Neural progenitor cell (in vitro differentiated cells): ENCODE results near the gene AKIRIN2. TPM values are rescaled to one million over a fixed set of nuclear protein-coding genes. Genes with fewer than 3 reads are reported as not detected.
A peak's percentile ranks its signal among the peaks of the same experiment; 100 is the strongest.

Experiments
- DNase-seq: peaks from one replicate; pipeline ENCODE4 v3.0.0-alpha.2; 2016; ENCODE audit warnings: low spot score
- H2AFZ ChIP-seq: fragments of 200-600 bp; sonication (generic); replicated peaks from 2 replicates; pipeline ENCODE4 v1.6.1; 2016; ENCODE audit warnings: antibody characterized with exemption
- H3F3A ChIP-seq: fragments of 200-600 bp; sonication (generic); 2 replicates; pipeline ENCODE4 v1.6.1; 2016; ENCODE audit warnings: antibody characterized with exemption, low read depth
- H3K27ac ChIP-seq: fragments of 200-600 bp; sonication (generic); 2 replicates; pipeline ENCODE4 v1.5.1; 2016; ENCODE audit warnings: mild to moderate bottlenecking
- H3K27me3 ChIP-seq: fragments of 200-600 bp; sonication (generic); 2 replicates; pipeline ENCODE4 v1.6.1; 2016; ENCODE audit warnings: mild to moderate bottlenecking, moderate library complexity
- H3K36me3 ChIP-seq: fragments of 200-600 bp; sonication (generic); 2 replicates; pipeline ENCODE4 v1.5.1; 2016
- H3K4me1 ChIP-seq: fragments of 200-600 bp; sonication (generic); 2 replicates; pipeline ENCODE4 v1.6.1; 2016; ENCODE audit warnings: mixed run types
- H3K4me2 ChIP-seq: fragments of 200-600 bp; sonication (generic); 2 replicates; pipeline ENCODE4 v1.6.1; 2016
- H3K4me3 ChIP-seq: fragments of 200-600 bp; sonication (generic); 2 replicates; pipeline ENCODE4 v1.5.1; 2016
- H3K79me2 ChIP-seq: fragments of 200-600 bp; sonication (generic); 2 replicates; pipeline ENCODE4 v1.6.1; 2016; ENCODE audit warnings: low read depth
- H3K9ac ChIP-seq: fragments of 200-600 bp; sonication (generic); 2 replicates; pipeline ENCODE4 v1.6.1; 2016
- H3K9me3 ChIP-seq: fragments of 200-600 bp; sonication (generic); 2 replicates; pipeline ENCODE4 v1.5.1; 2016; ENCODE audit warnings: low read depth
- H4K20me1 ChIP-seq: fragments of 200-600 bp; sonication (generic); 2 replicates; pipeline ENCODE4 v1.6.1; 2016; ENCODE audit warnings: low read depth
- H3K27ac Mint-ChIP-seq: 3 replicates; pipeline ENCODE4 v1.8.0; 2021; ENCODE audit warnings: mixed read lengths
- H3K27me3 Mint-ChIP-seq: 2 replicates; pipeline ENCODE4 v1.8.0; 2022; ENCODE audit warnings: low read depth, mild to moderate bottlenecking, inconsistent platforms, moderate library complexity, mixed read lengths; ENCODE audit not compliant: insufficient read depth
- H3K36me3 Mint-ChIP-seq: 3 replicates; pipeline ENCODE4 v1.8.0; 2021; ENCODE audit warnings: mixed read lengths
- H3K4me1 Mint-ChIP-seq: 3 replicates; pipeline ENCODE4 v1.8.0; 2021; ENCODE audit warnings: mixed read lengths
- H3K4me3 Mint-ChIP-seq: 3 replicates; pipeline ENCODE4 v1.8.0; 2021; ENCODE audit warnings: mild to moderate bottlenecking, moderate library complexity, mixed read lengths
- H3K9me3 Mint-ChIP-seq: 3 replicates; pipeline ENCODE4 v1.8.0; 2020; ENCODE audit warnings: mixed read lengths
- EZH2 ChIP-seq: fragments of 200-600 bp; sonication (generic); IDR thresholded peaks from 2 replicates; pipeline ENCODE4 v1.6.1; 2017; ENCODE audit warnings: antibody characterized with exemption, mild to moderate bottlenecking, moderate library complexity
- EZH2phosphoT487 ChIP-seq: fragments of 200-600 bp; sonication (generic); IDR thresholded peaks from 2 replicates; pipeline ENCODE4 v1.6.1; 2017; ENCODE audit warnings: antibody characterized with exemption
- total RNA-seq: library from RNA; depleted of rRNA; stranded (reverse); fragments of >200 nt; gene quantifications from 2 replicates; pipeline ENCODE4 v1.2.3, GENCODE V29; 2015; ENCODE audit warnings: low replicate concordance
- TF ChIP-seq, protein P1 (sequence below): fragments of 200-600 bp; sonication (generic); IDR thresholded peaks from 2 replicates; pipeline ENCODE4 v1.5.1; 2017; ENCODE audit warnings: antibody characterized with exemption, mild to moderate bottlenecking

Gene AKIRIN2
- total RNA-seq, 1 donor from 2014 or later = 76.7 TPM

DNA sequence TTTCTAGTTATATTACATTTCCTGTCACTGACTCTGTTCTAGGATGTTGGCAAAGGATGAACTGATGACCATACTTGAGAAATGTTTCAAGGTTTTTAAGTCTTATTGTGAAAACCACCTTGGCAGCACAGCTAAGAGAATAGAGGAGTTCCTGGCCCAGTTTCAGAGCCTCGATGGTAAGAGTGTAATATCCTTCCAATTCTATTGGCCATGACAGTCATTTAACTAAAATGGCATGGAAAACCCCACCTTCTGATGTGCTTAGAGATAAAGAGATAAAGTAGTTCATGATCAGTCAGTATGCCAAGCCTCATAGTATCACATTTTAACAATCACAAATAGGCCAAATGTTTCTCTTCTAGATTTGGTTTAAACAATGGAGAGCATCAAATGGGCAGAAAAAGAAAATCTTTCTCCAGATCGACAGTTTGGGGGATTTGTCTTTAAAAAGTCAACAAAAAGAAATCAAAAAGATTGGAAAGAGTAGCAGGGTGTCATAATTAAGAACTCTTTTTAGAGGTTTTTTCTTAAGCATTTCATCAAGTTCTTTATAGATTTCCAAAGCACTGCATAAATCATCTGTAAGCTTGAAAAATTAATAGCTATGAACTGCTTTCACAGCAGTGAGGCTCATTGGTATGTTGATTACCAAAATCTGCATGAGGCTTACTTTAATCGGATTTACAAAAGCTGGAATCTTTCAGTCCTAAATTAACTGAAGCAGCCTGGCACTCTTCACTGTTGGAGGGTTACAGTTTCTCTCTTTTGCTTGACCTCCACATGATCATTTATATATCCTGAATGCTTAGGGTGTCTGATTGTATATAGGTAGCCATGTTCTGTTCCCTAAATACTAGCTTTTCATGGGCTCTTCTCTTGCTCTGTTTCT lies 48.7 kb downstream of the AKIRIN2 start:
- Histone ChIP-seq H3K4me3 (no peak overlapping the region), H3K79me2 (no peaks in the 10 kb centered on the region), H3K27me3 (no peaks in the 10 kb centered on the region), H3K27ac (peak overlapping the region; percentile 0), H3K9me3 (no peaks in the 10 kb centered on the region), H3F3A (peaks cover 3% of the 10 kb centered on the region), H3K36me3 (peaks cover 7% of the 10 kb centered on the region), H3K4me2 (no peak overlapping the region), H3K4me1 (peaks cover 19% of the 10 kb centered on the region), H2AFZ (no peak overlapping the region), H3K9ac (no peak overlapping the region), H4K20me1 (no peaks in the 10 kb centered on the region)
- H3K27me3 Mint-ChIP-seq = no peaks in the 10 kb centered on the region
- no peaks in the 10 kb centered on the region for H3K9me3 Mint-ChIP-seq
- peak; percentile 48 for DNase-seq
- no peak overlapping the region for H3K27ac Mint-ChIP-seq
- no peak overlapping the region for H3K4me3 Mint-ChIP-seq
- peaks cover 3% of the 10 kb centered on the region for H3K4me1 Mint-ChIP-seq
- TF ChIP-seq, protein P1, sequence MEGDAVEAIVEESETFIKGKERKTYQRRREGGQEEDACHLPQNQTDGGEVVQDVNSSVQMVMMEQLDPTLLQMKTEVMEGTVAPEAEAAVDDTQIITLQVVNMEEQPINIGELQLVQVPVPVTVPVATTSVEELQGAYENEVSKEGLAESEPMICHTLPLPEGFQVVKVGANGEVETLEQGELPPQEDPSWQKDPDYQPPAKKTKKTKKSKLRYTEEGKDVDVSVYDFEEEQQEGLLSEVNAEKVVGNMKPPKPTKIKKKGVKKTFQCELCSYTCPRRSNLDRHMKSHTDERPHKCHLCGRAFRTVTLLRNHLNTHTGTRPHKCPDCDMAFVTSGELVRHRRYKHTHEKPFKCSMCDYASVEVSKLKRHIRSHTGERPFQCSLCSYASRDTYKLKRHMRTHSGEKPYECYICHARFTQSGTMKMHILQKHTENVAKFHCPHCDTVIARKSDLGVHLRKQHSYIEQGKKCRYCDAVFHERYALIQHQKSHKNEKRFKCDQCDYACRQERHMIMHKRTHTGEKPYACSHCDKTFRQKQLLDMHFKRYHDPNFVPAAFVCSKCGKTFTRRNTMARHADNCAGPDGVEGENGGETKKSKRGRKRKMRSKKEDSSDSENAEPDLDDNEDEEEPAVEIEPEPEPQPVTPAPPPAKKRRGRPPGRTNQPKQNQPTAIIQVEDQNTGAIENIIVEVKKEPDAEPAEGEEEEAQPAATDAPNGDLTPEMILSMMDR = no peak
- no peak for TF ChIP-seq EZH2
- TF ChIP-seq EZH2phosphoT487 = no peak
- H3K36me3 Mint-ChIP-seq = peaks cover 14% of the 10 kb centered on the region

DNA sequence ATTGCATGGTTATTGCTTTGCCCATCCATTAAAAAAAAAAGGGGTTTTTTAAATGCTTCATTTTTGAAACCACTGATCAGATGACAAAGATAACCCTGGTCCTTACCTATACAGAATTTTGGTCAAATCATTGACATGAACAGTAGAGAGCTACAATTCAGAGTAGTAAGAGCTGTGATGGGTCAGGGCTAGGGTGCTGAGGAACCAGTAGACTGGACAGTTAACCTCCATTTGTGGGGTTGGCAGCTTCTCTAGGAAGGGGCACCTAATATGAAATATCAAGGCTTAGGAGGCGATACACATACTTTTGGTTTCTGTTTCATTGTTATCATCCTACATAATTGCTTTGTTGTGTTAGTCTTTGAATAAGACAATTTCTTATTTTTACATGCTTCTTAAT lies 57.0 kb downstream of the AKIRIN2 start:
- H3K36me3 Mint-ChIP-seq = peaks cover 3% of the 10 kb centered on the region
- Histone ChIP-seq H3K9ac (no peak overlapping the region), H4K20me1 (no peaks in the 10 kb centered on the region), H3K4me3 (no peak overlapping the region), H2AFZ (no peak overlapping the region), H3K79me2 (no peaks in the 10 kb centered on the region), H3K36me3 (no peaks in the 10 kb centered on the region), H3K4me1 (no peaks in the 10 kb centered on the region), H3K4me2 (no peak overlapping the region), H3K9me3 (no peaks in the 10 kb centered on the region), H3K27me3 (no peaks in the 10 kb centered on the region), H3K27ac (no peak overlapping the region), H3F3A (no peaks in the 10 kb centered on the region)
- no peaks in the 10 kb centered on the region for H3K27me3 Mint-ChIP-seq
- no peaks in the 10 kb centered on the region for H3K9me3 Mint-ChIP-seq
- no peak overlapping the region for H3K27ac Mint-ChIP-seq
- H3K4me1 Mint-ChIP-seq = no peaks in the 10 kb centered on the region
- H3K4me3 Mint-ChIP-seq = no peak overlapping the region
- no peak for DNase-seq
- TF ChIP-seq, protein P1 = no peak
- TF ChIP-seq EZH2phosphoT487 (no peak), EZH2 (no peak)

- Histone ChIP-seq H3F3A (no peaks in the 10 kb centered on the region), H3K9ac (no peak overlapping the region), H3K27ac (no peak overlapping the region), H3K4me3 (no peak overlapping the region), H2AFZ (no peak overlapping the region), H3K4me1 (no peaks in the 10 kb centered on the region), H3K79me2 (no peaks in the 10 kb centered on the region), H3K4me2 (no peak overlapping the region), H3K27me3 (no peaks in the 10 kb centered on the region), H3K36me3 (peaks cover 4% of the 10 kb centered on the region), H4K20me1 (no peaks in the 10 kb centered on the region), H3K9me3 (no peaks in the 10 kb centered on the region)
- H3K9me3 Mint-ChIP-seq = no peaks in the 10 kb centered on the region
- DNase-seq = no peak
- H3K4me1 Mint-ChIP-seq = no peaks in the 10 kb centered on the region
- H3K27ac Mint-ChIP-seq = no peak overlapping the region
- no peak for TF ChIP-seq EZH2phosphoT487
- TF ChIP-seq, protein P1 = no peak
- no peak for TF ChIP-seq EZH2
- H3K27me3 Mint-ChIP-seq = no peaks in the 10 kb centered on the region
- H3K4me3 Mint-ChIP-seq = no peak overlapping the region
- H3K36me3 Mint-ChIP-seq = peaks cover 3% of the 10 kb centered on the region
Observed at GRCh38 chr6:87641065-87641692, 60.9 kb downstream of the AKIRIN2 start.
